MM.1S (cell line): ENCODE data around the gene CTSA.
"Not testable (repeated sequence)": the region's sequence is repeated elsewhere in the genome, so short reads cannot be mapped to it uniquely, and the experiment has no call there.

Experiments used
- DNase-seq: peaks from one replicate; pipeline ENCODE4 v3.0.0-alpha.2; 2015
- H2AFZ ChIP-seq: fragments of 300-600 bp; sonication (generic); 2 replicates; pipeline ENCODE4 v1.6.0; 2016; ENCODE audit warnings: antibody characterized with exemption, low read length
- H3F3A ChIP-seq: fragments of 300-600 bp; sonication (generic); 2 replicates; pipeline ENCODE4 v1.6.1; 2016; ENCODE audit warnings: mild to moderate bottlenecking, antibody characterized with exemption, low read length, moderate library complexity, mixed read lengths; ENCODE audit not compliant: insufficient read depth
- H3K27ac ChIP-seq: fragments of 300-600 bp; sonication (generic); 2 replicates; pipeline ENCODE4 v1.5.1; 2016; ENCODE audit warnings: mild to moderate bottlenecking, low read length
- H3K27me3 ChIP-seq: fragments of 300-600 bp; sonication (generic); replicated peaks from 2 replicates; pipeline ENCODE4 v1.6.0; 2016; ENCODE audit warnings: low read length; ENCODE audit not compliant: insufficient read depth
- H3K36me3 ChIP-seq: fragments of 300-600 bp; sonication (generic); replicated peaks from 2 replicates; pipeline ENCODE4 v1.6.1; 2016; ENCODE audit warnings: mild to moderate bottlenecking, low read length, mixed read lengths; ENCODE audit not compliant: insufficient read depth
- H3K4me1 ChIP-seq: fragments of 300-600 bp; sonication (generic); 2 replicates; pipeline ENCODE4 v1.6.1; 2016; ENCODE audit warnings: low read length, mixed read lengths
- H3K4me2 ChIP-seq: fragments of 300-600 bp; sonication (generic); 2 replicates; pipeline ENCODE4 v1.6.0; 2016; ENCODE audit warnings: low read depth, low read length
- H3K4me3 ChIP-seq: fragments of 300-600 bp; sonication (generic); 2 replicates; pipeline ENCODE4 v1.5.1; 2016; ENCODE audit warnings: low read length, mixed read lengths
- H3K79me2 ChIP-seq: fragments of 300-600 bp; sonication (generic); 2 replicates; pipeline ENCODE4 v1.6.1; 2016; ENCODE audit warnings: mixed run types, low read length, mixed read lengths
- H3K9ac ChIP-seq: fragments of 300-600 bp; sonication (generic); 2 replicates; pipeline ENCODE4 v1.6.1; 2016; ENCODE audit warnings: low read length, mixed read lengths
- H3K9me2 ChIP-seq: fragments of 300-600 bp; sonication (generic); replicated peaks from 2 replicates; pipeline ENCODE4 v1.6.1; 2016; ENCODE audit warnings: mild to moderate bottlenecking, low read length, mixed read lengths; ENCODE audit not compliant: insufficient read depth
- H3K9me3 ChIP-seq: fragments of 300-600 bp; sonication (generic); replicated peaks from 2 replicates; pipeline ENCODE4 v1.6.1; 2016; ENCODE audit warnings: mild to moderate bottlenecking, low read length, mixed read lengths; ENCODE audit not compliant: insufficient read depth
- H4K20me1 ChIP-seq: fragments of 300-600 bp; sonication (generic); 2 replicates; pipeline ENCODE4 v1.6.1; 2016; ENCODE audit warnings: mild to moderate bottlenecking, low read length, moderate library complexity, mixed read lengths; ENCODE audit not compliant: insufficient read depth
- EZH2 ChIP-seq: fragments of 300-600 bp; sonication (generic); optimal IDR thresholded peaks from 2 replicates; pipeline ENCODE3; 2017; ENCODE audit warnings: low read depth, mild to moderate bottlenecking, antibody characterized with exemption, low read length, mixed read lengths
- EZH2phosphoT487 ChIP-seq: fragments of 300-600 bp; sonication (generic); IDR thresholded peaks from 2 replicates; pipeline ENCODE4 v1.6.1; 2018; ENCODE audit warnings: antibody characterized with exemption, low read length
- TF ChIP-seq, protein P1 (sequence below): fragments of 300-600 bp; sonication (generic); IDR thresholded peaks from 2 replicates; pipeline ENCODE4 v1.5.1; 2016; ENCODE audit warnings: antibody characterized with exemption, low read length, mixed read lengths

Gene CTSA

DNA sequence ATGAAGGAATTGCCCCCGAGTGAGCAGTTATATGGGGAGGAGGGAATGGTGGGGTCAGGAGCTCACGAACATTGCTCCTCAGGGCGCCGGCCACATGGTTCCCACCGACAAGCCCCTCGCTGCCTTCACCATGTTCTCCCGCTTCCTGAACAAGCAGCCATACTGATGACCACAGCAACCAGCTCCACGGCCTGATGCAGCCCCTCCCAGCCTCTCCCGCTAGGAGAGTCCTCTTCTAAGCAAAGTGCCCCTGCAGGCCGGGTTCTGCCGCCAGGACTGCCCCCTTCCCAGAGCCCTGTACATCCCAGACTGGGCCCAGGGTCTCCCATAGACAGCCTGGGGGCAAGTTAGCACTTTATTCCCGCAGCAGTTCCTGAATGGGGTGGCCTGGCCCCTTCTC lies 7.2 kb downstream of the CTSA start:
- no peak overlapping the region for H3K4me3 ChIP-seq
- peaks cover 5% of the 10 kb centered on the region; the same call in 1 of the 2 replicates for H3K79me2 ChIP-seq
- H3K36me3 ChIP-seq, result no peaks in the 10 kb centered on the region
- TF ChIP-seq, protein P1, sequence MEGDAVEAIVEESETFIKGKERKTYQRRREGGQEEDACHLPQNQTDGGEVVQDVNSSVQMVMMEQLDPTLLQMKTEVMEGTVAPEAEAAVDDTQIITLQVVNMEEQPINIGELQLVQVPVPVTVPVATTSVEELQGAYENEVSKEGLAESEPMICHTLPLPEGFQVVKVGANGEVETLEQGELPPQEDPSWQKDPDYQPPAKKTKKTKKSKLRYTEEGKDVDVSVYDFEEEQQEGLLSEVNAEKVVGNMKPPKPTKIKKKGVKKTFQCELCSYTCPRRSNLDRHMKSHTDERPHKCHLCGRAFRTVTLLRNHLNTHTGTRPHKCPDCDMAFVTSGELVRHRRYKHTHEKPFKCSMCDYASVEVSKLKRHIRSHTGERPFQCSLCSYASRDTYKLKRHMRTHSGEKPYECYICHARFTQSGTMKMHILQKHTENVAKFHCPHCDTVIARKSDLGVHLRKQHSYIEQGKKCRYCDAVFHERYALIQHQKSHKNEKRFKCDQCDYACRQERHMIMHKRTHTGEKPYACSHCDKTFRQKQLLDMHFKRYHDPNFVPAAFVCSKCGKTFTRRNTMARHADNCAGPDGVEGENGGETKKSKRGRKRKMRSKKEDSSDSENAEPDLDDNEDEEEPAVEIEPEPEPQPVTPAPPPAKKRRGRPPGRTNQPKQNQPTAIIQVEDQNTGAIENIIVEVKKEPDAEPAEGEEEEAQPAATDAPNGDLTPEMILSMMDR, result no peak
- TF ChIP-seq EZH2phosphoT487, result no peak
- TF ChIP-seq EZH2, result no peak
- H3K4me2 ChIP-seq, result no peak overlapping the region
- peaks cover under 1% of the 10 kb centered on the region; the same call in 1 of the 2 replicates for H3F3A ChIP-seq
- H4K20me1 ChIP-seq, result no peaks in the 10 kb centered on the region
- no peaks in the 10 kb centered on the region for H3K27me3 ChIP-seq
- no peak overlapping the region for H3K27ac ChIP-seq
- no peaks in the 10 kb centered on the region for H3K9me2 ChIP-seq
- DNase-seq, result no peak
- no peak overlapping the region for H2AFZ ChIP-seq
- no peaks in the 10 kb centered on the region for H3K9me3 ChIP-seq
- no peak overlapping the region for H3K9ac ChIP-seq
- H3K4me1 ChIP-seq, result no peaks in the 10 kb centered on the region

DNA sequence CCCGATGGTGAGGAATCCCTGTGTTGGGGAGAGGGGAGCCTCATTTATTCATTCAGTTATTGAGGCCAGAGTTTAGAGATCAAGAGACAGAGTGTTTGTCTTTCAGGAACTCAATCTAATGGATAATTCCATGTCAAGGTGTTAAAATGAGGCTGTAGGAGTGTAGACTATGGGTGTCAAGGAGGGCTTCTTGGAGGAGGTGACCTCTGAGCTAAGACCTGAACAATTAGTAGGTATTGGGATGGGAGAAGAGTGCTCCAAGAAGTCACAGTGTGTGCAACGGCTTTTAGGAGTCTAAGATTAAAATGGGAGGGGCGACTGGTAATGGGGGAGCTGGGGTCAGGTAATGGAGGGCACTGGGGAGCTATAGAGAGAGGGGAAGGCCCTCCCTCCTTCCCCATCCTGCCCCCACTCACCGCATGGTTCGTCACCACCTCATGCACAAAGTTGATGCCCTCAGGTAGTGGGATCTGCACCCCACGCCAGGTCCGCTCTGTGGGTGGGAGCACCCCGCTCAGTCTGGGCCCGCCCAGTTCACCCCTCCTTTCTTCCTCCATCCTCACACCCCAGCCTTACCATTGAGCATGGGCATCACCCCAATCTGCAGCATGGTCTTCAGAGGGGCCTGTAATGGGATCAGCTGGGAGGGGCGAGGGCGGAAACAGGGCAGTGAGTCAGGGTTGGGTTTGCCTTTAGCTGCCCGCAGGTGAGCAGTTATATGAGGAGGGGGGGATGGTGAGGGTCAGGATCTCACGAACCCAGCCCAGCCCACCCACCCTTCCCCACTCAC lies 8.1 kb downstream of the CTSA start:
- Histone ChIP-seq H3K36me3 (no peaks in the 10 kb centered on the region), H3K9ac (no peak overlapping the region), H3K4me2 (no peak overlapping the region), H3K27ac (no peak overlapping the region), H3K4me1 (no peaks in the 10 kb centered on the region), H3K9me3 (no peaks in the 10 kb centered on the region), H3K4me3 (no peak overlapping the region), H3K27me3 (no peaks in the 10 kb centered on the region), H3F3A (no peaks in the 10 kb centered on the region), H3K79me2 (peaks cover 5% of the 10 kb centered on the region; the same call in 1 of the 2 replicates), H3K9me2 (no peaks in the 10 kb centered on the region), H4K20me1 (no peaks in the 10 kb centered on the region), H2AFZ (no peak overlapping the region)
- DNase-seq, result no peak
- TF ChIP-seq, protein P1, result no peak
- TF ChIP-seq EZH2 (no peak), EZH2phosphoT487 (no peak)

DNA sequence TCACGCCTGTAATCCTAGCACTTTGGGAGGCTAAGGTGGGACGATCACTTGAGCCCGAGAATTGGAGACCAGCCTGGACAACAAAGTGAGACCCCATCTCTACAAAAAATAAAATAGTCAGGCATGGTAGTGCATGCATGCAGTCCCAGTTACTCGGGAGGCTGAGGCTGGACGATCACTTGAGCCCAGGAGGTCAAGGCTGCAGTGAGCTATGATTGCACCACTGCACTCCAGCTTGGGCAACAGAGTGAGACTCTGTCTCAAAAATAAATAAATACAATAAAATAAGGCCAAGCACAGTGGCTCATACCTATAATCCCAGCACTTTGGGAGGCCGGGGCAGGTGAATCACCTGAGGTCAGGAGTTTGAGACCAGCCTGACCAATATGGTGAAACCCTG lies 10.2 kb downstream of the CTSA start:
- not testable (repeated sequence) for H3F3A ChIP-seq, DNase-seq, H3K4me1 ChIP-seq, H3K9me3 ChIP-seq, H3K9ac ChIP-seq, H3K4me2 ChIP-seq, H3K27ac ChIP-seq, H3K79me2 ChIP-seq, H2AFZ ChIP-seq, H4K20me1 ChIP-seq, H3K27me3 ChIP-seq, H3K36me3 ChIP-seq, H3K4me3 ChIP-seq, H3K9me2 ChIP-seq

DNA sequence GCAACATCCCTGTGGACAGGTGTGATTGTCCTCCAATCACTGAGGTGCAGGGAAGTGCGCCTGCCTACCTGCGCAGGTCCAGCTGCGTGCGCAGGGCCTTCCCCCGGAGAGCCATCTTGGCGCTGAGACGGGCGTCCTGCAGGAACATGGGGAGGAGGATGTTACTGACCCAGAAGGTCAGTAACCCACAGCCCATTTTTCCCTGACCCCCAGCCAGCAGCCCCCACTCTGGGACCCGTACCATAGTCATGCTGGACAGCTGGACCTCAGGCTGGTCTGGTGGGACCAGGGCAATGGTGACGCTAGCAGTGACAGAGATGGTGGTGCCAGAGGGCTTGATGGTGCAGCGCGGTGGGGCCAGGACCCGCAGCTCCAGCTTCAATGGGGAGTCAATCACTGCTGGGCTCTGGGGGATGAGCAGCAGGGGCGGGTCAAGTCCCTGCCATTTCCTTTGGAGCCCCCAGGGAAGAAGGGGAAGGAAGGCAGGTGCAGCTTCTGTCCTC lies 11.1 kb downstream of the CTSA start:
- TF ChIP-seq, protein P1, result no peak
- no peak for TF ChIP-seq EZH2phosphoT487
- TF ChIP-seq EZH2, result no peak
- Histone ChIP-seq H3K9me3 (no peaks in the 10 kb centered on the region), H3F3A (no peaks in the 10 kb centered on the region), H3K27ac (no peak overlapping the region), H3K27me3 (no peaks in the 10 kb centered on the region), H3K79me2 (no peaks in the 10 kb centered on the region), H3K4me1 (no peaks in the 10 kb centered on the region), H2AFZ (no peak overlapping the region), H3K36me3 (no peaks in the 10 kb centered on the region), H3K4me2 (no peak overlapping the region), H3K4me3 (no peak overlapping the region), H4K20me1 (no peaks in the 10 kb centered on the region), H3K9ac (no peak overlapping the region), H3K9me2 (no peaks in the 10 kb centered on the region)
- no peak for DNase-seq
